GM10847 (cell line): ENCODE measurements around the gene PFKM.

Experiments used
- POLR2A ChIP-seq: IDR thresholded peaks from 2 replicates; pipeline ENCODE4 v1.6.1; 2011; ENCODE audit not compliant: insufficient read length; ENCODE audit errors: extremely low read depth

The PFKM gene

DNA sequence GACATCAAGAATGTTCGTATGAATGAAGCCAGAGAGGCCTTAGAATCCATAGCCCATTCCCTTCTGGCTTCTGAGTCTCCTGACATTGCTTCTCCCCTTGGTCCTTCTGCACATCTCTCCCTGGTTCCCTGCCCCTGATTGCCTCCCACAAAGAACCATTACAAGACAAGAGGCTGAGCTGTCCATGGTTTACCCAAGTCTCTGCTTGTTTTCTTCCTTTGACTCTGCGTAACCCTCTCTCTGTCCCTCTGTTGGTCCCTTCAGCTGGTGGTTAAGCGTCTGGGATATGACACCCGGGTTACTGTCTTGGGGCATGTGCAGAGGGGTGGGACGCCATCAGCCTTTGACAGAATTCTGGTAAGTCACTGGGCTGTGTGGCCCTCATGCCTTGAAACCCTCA lies 15.9 kb downstream of the PFKM start:
- no peak for TF ChIP-seq POLR2A

DNA sequence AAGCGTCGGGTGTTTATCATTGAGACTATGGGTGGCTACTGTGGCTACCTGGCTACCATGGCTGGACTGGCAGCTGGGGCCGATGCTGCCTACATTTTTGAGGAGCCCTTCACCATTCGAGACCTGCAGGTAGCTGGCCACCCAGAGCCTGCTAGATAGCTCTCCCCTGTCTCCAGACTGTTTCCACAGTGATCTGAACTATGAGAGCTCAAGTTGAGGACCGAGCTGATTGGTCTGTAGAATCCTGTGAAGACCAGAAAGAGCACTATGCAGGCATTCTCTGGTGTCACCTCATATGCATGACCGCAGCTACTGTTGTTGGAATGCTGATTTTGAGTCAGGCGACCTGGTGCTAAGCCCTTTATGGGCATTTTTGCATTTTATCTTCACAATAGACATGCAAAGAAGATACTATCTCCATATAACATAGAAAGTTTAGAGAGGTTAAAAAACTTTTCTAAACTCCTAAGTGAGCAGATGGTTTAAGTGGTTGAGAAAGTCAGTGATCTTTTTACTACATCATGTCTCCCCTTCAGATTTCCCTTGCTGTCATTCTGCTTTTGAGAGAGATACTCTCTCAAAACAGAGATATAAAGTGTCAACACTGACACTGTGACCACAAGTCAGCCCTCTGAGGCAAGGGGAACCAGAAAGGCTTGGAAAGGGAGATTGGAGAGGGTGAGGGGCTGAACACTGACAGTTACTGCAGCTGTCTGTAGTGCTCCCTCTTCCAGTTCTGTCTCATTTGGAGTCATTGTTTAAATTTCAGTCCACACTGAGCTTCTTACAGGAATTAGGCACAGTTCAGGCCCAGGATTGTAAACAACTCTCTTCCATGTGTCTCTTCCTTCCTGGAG lies 23.9 kb downstream of the PFKM start:
- no peak for TF ChIP-seq POLR2A

DNA sequence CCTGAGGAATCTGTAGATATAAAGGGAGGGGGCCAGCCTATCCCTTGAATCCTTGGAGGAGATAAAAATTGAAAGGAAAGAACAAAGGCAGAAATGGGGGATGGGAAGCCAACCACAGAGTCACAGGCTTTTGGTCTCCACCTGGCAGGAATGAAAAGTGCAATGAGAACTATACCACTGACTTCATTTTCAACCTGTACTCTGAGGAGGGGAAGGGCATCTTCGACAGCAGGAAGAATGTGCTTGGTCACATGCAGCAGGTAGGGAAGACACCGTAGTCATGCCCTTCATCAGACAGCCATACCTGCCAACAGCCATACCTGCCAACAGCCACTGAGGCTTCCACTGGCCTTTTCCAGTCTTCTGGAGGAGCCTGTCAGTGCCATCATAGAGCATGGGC lies 24.7 kb downstream of the PFKM start:
- no peak for TF ChIP-seq POLR2A

DNA sequence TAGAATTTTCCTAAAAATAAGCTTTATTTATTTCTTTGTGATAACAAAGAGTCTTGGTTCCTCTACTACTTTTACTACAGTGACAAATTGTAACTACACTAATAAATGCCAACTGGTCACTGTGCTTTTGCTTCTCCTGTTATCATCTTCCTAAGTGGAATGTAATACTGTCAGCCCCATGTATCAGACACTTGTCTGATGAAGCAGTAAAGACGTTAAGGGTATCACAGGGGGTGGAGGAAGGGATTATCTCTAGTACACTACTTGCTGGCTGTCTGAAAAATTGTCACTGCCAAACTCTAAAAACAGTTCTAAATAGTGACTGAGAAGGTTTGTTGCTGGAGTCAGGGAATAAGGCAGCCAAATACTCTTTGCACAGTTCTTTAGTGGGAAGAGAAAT lies 26.8 kb downstream of the PFKM start:
- TF ChIP-seq POLR2A = no peak

DNA sequence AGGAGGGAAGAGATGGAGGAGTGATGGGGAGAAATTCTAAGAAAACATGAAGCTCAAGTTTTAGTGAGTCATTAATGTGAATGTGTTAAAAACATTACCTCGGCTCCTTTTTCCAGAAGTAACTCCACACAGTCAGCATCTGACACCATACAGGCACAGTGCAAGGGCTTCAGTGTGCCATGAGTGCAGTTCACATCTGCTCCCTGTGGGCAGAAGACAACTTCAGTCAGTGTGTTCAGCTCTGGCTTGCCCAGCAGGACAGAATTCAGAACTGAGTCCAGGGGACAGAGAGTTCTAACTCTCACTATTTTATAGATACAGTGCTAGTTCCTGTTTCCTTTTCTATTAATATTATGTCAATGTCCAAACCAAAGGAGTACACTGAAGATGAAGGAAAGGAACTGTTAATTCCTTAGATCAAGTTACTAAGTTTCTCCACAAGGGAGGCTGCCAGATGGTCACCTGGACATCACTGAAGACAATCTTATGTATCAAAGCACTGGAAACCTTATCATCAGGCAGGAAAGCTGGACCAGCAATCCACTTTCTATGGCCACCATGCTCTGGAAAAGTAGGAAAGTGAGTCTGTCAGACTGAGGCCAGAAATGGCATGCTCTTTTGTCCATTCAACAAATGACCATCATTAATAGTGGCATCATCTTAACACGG lies 32.1 kb downstream of the PFKM start:
- no peak for TF ChIP-seq POLR2A

DNA sequence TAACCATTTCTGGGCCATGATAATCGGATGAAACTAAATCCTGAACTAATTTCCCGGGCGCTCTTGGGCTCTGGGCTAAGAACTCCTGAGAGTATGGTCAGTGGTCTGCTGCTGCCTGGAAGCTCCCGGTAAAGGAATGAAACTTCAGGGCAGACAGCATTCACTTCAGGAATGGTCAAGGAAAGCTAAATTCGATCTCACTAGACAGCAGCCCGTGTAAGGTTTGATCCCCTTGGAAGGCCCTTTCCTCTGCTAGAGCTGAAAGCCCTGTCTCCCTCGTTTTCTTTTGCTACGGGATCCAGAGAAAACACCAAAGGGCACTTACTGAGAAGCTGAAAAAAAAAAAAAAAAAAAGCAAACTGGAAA lies 37.5 kb downstream of the PFKM start:
- no peak for TF ChIP-seq POLR2A

DNA sequence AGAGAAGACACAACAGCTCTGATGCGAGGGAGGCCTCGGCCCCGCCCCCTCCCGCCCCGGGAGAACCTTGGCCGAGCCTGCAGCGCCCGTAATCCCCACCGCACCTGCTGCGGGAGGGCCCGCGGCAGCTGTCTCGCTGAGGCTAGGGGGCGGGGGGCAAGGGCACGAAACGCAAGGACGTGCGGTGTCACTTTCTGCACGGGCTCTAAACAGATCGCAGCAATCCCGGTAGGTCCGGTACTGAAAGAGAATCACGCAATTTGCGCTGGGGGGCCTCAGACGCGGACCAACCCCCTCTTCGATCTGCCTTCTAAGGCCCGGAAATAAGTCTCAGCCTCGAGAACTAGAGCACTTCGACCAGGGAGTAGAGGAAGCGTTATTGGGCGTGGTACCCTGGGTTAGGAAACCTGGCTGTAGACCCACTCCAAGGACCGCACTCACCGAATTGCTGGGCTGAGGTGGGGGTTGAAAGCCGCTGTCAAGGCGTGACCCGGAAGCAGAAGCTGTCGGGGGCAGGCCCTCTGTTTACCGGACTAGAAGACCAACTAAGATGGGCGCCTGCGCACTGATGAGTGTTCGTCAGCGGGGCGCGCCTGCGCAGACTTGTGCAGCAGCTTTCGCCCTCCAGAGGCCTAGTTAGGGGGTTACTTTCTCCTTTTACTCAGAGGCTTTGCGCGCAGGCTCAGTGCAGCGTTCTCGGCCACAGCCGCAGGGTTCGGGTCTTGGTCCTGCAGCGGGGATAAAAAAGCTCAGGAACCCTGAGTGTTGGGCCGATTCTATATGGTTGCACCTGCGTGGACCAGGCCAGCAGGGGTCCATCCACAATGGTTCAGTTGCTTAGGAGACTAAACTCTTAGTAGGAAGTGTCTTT lies 38.1 kb downstream of the PFKM start, which contains the start of gene ASB8:
Gene ASB8, minus strand, starts transcription at position 498 of the 871 bp plus-strand sequence. CDS start 4,019 bp downstream, outside the sequence.
- peak; percentile 51 for TF ChIP-seq POLR2A

DNA sequence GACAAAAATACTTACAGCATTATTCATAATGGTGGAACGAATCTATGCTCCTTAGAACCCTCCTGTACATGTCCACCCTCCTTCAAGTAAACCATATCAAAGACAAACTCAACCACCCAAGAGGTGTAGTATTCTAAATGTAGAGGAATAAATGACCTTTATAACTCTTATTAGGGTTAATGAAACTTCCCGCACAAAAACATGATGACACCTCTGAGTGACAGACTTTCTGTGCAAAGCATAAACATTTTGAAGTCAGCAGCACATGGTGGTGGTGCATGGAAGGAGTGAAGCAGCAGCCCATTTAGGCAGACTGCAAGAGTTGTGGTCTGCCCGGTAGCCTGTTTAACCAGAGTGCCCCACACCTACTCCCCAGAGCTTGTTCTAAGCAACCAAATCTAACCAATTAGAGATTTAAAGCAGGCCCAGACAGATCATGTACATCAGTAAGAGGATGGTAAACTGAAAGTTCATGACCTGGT lies 38.8 kb downstream of the PFKM start:
- TF ChIP-seq POLR2A = no peak

DNA sequence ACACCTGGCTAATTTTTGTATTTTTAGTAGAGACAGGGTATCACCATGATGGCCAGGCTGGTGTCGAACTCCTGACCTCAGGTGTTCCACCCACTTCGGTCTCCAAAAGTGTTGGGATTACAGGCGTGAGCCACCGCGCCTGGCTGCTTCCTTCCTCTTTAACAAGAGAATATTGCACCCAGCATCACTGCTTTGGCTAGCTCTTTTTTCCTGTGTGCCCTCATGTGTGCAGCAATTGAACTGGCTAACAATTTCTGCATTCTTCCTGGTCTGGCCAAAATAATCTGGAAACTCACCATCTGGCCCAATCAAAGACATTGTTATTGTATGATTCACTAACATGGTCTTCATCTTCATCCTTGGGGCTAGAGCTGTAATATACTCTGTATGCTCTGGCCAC lies 40.9 kb downstream of the PFKM start:
- no peak for TF ChIP-seq POLR2A

DNA sequence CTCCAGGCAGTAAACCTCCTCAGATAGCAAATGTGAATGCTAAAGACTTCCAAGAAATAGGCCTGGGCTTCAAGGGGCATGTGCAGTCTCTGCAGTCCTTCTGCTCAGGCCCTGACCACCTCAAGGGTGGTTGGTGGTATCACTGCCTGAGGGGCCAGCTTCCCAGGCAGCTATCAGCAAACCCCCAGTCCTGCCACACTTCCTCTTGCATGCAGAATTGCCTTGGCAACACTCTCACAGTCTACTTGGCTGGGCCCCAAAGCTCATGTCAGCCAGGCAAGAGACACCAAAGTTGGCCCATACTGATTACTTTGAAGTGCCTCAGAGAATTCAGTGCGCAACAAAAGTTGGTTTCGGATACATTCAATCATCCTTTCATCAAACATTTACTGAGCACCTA lies 41.6 kb downstream of the PFKM start:
- no peak for TF ChIP-seq POLR2A

DNA sequence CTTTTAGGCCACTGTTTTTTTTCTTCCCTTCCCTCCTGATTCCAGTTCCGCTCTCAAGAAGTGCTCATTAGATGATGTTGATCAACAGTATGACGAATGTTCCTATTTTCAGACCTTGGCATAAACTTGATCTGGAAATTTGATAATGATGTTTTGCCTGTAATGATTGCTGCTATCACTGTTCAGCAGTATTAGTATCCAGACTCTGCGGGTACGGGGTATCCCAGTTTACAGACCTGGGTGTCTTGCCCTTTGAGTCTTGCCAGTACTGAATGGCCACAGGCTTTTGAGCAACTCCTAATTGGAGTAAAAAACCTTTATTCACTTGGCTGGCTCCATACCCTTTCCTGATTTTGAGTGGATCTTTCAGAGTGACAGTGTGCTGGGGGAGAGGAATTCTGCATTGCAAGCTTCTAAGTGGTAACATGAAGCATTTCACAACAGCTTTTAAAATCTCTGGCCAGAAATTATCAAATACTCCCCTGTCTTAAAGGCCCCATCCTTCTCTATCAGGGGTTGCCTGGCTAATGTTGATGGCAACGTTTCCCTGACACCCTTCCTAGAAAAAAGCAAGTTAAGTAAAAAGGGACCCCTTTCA lies 44.1 kb downstream of the PFKM start:
- no peak for TF ChIP-seq POLR2A

DNA sequence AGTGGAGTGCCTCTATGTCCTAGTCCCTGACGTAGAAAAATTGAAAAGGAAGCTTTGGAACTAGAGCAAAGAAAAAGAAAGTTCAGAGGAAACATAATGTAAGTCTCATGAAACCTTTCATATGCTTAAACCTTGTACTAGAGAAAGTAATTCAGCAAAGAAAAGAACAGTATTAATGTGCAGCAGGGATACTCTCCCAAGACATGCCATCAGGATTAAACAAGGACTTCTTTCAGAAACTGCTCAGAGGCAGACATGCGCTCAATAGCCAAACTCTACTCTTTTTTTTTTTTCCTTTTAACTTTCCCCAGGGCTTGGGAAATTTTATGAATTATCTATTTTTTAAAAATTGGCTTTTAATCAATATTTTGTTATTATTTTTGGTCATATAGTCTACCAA lies 45.3 kb downstream of the PFKM start:
- TF ChIP-seq POLR2A = no peak

DNA sequence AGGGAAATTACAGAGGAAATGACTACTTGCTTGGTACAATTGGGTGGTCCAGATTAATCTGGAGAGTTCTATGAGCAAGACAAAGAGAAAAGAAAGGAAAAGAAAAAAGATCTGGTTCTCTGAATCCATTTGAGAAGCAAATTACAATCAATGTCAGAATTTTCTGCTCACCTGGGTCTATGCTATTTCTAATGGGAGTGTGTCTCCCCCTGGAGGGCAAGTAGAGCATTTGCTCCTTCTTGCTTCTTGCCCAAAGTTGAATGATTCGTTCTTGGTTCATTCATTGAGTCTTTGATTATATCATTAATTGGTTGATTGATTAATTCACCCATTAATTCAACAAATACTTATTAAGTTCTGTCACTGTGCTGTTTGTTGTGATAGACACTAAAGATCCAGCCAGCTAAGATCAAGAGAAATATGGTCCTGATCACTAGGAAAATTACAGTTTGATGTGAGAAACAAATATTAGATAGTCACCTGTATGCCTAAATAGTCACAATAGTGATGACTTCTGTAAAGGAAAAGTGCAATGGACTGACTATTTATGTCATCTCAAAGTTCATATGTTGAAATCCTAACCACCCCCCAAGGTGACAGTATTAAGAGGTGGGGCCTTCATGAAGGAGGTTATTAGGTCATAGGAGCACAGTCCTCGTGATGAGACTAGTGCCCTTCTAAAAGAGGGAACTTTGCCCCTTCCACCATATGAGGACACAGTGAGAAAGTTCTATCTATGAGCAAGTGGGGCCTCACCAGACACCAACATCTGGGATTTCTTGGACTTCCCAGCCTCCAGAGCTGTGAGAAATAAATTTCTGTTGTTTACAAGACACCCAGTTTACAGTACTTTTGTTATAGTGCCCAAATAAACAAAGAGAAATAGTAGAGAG lies 46.2 kb downstream of the PFKM start:
- TF ChIP-seq POLR2A = no peak

DNA sequence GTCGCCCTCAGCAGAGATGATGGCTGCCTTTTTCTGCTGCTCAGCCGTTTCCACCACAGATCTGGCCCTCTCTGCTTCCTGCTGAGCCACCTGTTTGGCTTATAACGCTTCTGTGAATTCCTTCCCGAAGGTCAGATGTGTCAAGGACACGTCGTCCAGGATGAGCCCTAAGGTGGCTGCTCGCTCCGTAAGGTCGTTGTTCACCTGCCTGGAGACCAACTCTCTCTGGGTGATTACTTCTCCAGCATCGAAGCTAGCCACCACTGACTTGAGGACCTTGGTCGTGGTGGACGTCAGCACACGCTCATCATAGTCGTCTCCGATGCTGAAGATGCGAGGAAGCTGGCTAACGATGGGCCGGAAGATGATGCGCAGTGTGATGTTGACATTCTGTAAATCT lies 49.8 kb downstream of the PFKM start:
- no peak for TF ChIP-seq POLR2A
